K562 (cell line): ENCODE results near the gene CCNY.

Experiments used
- CTCF ChIP-seq, 3 experiments: IDR thresholded peaks in 2 of 3; conservative IDR thresholded peaks in 1 of 3; 2 replicates each; pipeline ENCODE4 v1.5.1; 2011 to 2012; ENCODE audit warnings: low read length in 3 of 3, mild to moderate bottlenecking in 3 of 3, control low read depth in 2 of 3, improper control_type of control experiment in 1 of 3, inconsistent platforms in 1 of 3, low read depth in 1 of 3, mixed read lengths in 1 of 3, moderate library complexity in 1 of 3; ENCODE audit not compliant: insufficient read depth in 2 of 3
- DNMT1 ChIP-seq: fragments of 450-650 bp; IDR thresholded peaks from 2 replicates; pipeline ENCODE4 v1.6.1; 2016; ENCODE audit warnings: antibody characterized with exemption, mild to moderate bottlenecking
- HNRNPUL1 ChIP-seq: fragments of 200-400 bp; formaldehyde crosslinking; IDR thresholded peaks from 2 replicates; pipeline ENCODE4 v1.6.1; 2017; ENCODE audit warnings: low read length

GRCh38 chr10:35378541-35379210 is 42.4 kb downstream of the CCNY start:
- TF ChIP-seq CTCF (IDR thresholded peaks at IDR 0.05 in 2 of 3, conservative IDR thresholded peaks at IDR 0.05 in 1 of 3; ENCODE audit: insufficient read depth in 2 of 3, low read depth in 1 of 3, low read length in 3 of 3) = no peak
- TF ChIP-seq DNMT1 = no peak
- TF ChIP-seq HNRNPUL1 = no peak
